Progenitor cell of endocrine pancreas (in vitro differentiated cells): ENCODE measurements around the gene SLC10A4. TPM values are rescaled to one million over a fixed set of nuclear protein-coding genes. Genes with fewer than 3 reads are reported as not detected.

Source experiments
- DNase-seq: peaks from one replicate; pipeline ENCODE4 v3.0.0; 2021; ENCODE audit warnings: low spot score; ENCODE audit not compliant: unreplicated experiment
- H3K27ac Mint-ChIP-seq: 2 replicates; pipeline ENCODE4 v1.8.0; 2021; ENCODE audit warnings: mild to moderate bottlenecking, moderate library complexity, mixed read lengths
- H3K27me3 Mint-ChIP-seq: 2 replicates; pipeline ENCODE4 v1.8.0; 2021; ENCODE audit warnings: mixed read lengths
- H3K36me3 Mint-ChIP-seq: 2 replicates; pipeline ENCODE4 v1.8.0; 2022; ENCODE audit warnings: mixed read lengths; ENCODE audit not compliant: insufficient read depth
- H3K4me1 Mint-ChIP-seq: 2 replicates; pipeline ENCODE4 v1.8.0; 2021; ENCODE audit warnings: low read depth, mixed read lengths
- H3K4me3 Mint-ChIP-seq: 2 replicates; pipeline ENCODE4 v1.8.0; 2021; ENCODE audit warnings: low read depth, mild to moderate bottlenecking, moderate library complexity, mixed read lengths
- H3K9me3 Mint-ChIP-seq: 2 replicates; pipeline ENCODE4 v1.8.0; 2021; ENCODE audit warnings: low read depth, mixed read lengths
- total RNA-seq: library from RNA; stranded (reverse); gene quantifications from 2 replicates; pipeline ENCODE4 v1.2.1, GENCODE V29; 2021
- TF ChIP-seq, protein P1 (sequence below): fragments of 200-600 bp; sonication (generic); IDR thresholded peaks from one replicate; pipeline ENCODE4 v1.5.0; 2021; ENCODE audit warnings: antibody characterized with exemption, mild to moderate bottlenecking; ENCODE audit not compliant: unreplicated experiment

Gene SLC10A4
- total RNA-seq, 1 donor from 2014 or later = 2.5 TPM

GRCh38 chr4:48538358-48538757, 55.2 kb downstream of the SLC10A4 start:
- peaks cover 16% of the 10 kb centered on the region for H3K36me3 Mint-ChIP-seq

More at GRCh38 chr4:48538358-48538757, 55.2 kb downstream of the SLC10A4 start:
- peaks cover 12% of the 10 kb centered on the region for H3K4me1 Mint-ChIP-seq
- no peak overlapping the region for H3K4me3 Mint-ChIP-seq
- no peaks in the 10 kb centered on the region for H3K27me3 Mint-ChIP-seq
- H3K27ac Mint-ChIP-seq = no peak overlapping the region
- TF ChIP-seq, protein P1, sequence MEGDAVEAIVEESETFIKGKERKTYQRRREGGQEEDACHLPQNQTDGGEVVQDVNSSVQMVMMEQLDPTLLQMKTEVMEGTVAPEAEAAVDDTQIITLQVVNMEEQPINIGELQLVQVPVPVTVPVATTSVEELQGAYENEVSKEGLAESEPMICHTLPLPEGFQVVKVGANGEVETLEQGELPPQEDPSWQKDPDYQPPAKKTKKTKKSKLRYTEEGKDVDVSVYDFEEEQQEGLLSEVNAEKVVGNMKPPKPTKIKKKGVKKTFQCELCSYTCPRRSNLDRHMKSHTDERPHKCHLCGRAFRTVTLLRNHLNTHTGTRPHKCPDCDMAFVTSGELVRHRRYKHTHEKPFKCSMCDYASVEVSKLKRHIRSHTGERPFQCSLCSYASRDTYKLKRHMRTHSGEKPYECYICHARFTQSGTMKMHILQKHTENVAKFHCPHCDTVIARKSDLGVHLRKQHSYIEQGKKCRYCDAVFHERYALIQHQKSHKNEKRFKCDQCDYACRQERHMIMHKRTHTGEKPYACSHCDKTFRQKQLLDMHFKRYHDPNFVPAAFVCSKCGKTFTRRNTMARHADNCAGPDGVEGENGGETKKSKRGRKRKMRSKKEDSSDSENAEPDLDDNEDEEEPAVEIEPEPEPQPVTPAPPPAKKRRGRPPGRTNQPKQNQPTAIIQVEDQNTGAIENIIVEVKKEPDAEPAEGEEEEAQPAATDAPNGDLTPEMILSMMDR = no peak
- DNase-seq = no peak
- no peaks in the 10 kb centered on the region for H3K9me3 Mint-ChIP-seq

Other genes with a start within 250 kb of the SLC10A4 start
- 3.4 and 4.0 TPM in 2 replicates for gene TEC, start 213.5 kb upstream of the SLC10A4 start, total RNA-seq
- 54.5 and 55.2 TPM in 2 replicates for gene SLAIN2, start 141.8 kb upstream of the SLC10A4 start, total RNA-seq
- 0.27 TPM in 1 of 2 replicates, not detected in the other for gene ZAR1, start 6.9 kb downstream of the SLC10A4 start, total RNA-seq